RWPE2 (cell line): ENCODE measurements around the gene TRIM7.

Experiments
- ATAC-seq: fragments of 200-7000 bp; cut with Tn5 transposase; 3 replicates; pipeline ENCODE4 v1.9.1; 2021; ENCODE audit warnings: low read depth
- DNase-seq: peaks from one replicate; pipeline ENCODE4 v3.0.0-alpha.2; 2020; ENCODE audit warnings: low spot score
- H3K27ac ChIP-seq: fragments of 450-650 bp; 2 replicates; pipeline ENCODE4 v1.5.1; 2017; ENCODE audit warnings: mild to moderate bottlenecking; ENCODE audit not compliant: poor library complexity, severe bottlenecking
- H3K27me3 ChIP-seq: fragments of 250-450 bp; sonication (Bioruptor Pico); 2 replicates; pipeline ENCODE4 v1.5.1; 2021; ENCODE audit warnings: mild to moderate bottlenecking, moderate library complexity; ENCODE audit not compliant: insufficient read depth, poor library complexity, severe bottlenecking
- H3K36me3 ChIP-seq: fragments of 250-450 bp; sonication (Bioruptor Pico); 2 replicates; pipeline ENCODE4 v1.5.1; 2020; ENCODE audit warnings: low read depth, mild to moderate bottlenecking, moderate library complexity
- H3K4me1 ChIP-seq: fragments of 250-450 bp; sonication (Bioruptor Pico); 2 replicates; pipeline ENCODE4 v1.5.1; 2021; ENCODE audit warnings: mild to moderate bottlenecking, moderate library complexity; ENCODE audit not compliant: insufficient read depth, poor library complexity, severe bottlenecking
- H3K4me3 ChIP-seq: fragments of 250-450 bp; sonication (Bioruptor Pico); 2 replicates; pipeline ENCODE4 v1.5.1; 2021; ENCODE audit warnings: mild to moderate bottlenecking, moderate library complexity; ENCODE audit not compliant: severe bottlenecking
- H3K9me3 ChIP-seq: fragments of 250-450 bp; sonication (Bioruptor Pico); 2 replicates; pipeline ENCODE4 v1.5.1; 2021; ENCODE audit warnings: mild to moderate bottlenecking, moderate library complexity; ENCODE audit not compliant: severe bottlenecking
- CTCF ChIP-seq: fragments of 450-650 bp; IDR thresholded peaks from one replicate; pipeline ENCODE4 v1.5.1; 2017; ENCODE audit warnings: mild to moderate bottlenecking, moderate library complexity; ENCODE audit not compliant: poor library complexity, severe bottlenecking

TRIM7 gene

GRCh38 chr5:181239062-181239663, 34.2 kb upstream of the TRIM7 start:
- Histone ChIP-seq H3K27me3 (no peaks in the 10 kb centered on the region), H3K4me3 (no peak overlapping the region), H3K9me3 (no peaks in the 10 kb centered on the region), H3K27ac (peak overlapping the region; percentile 94), H3K36me3 (peaks cover 92% of the 10 kb centered on the region), H3K4me1 (peaks cover 10% of the 10 kb centered on the region)
- DNase-seq (no peak), ATAC-seq (no peak)
- TF ChIP-seq CTCF, result no peak

GRCh38 chr5:181237729-181238385, 32.9 kb upstream of the TRIM7 start:
- no peak for DNase-seq
- Histone ChIP-seq H3K27me3 (no peaks in the 10 kb centered on the region), H3K4me3 (no peak overlapping the region), H3K9me3 (no peaks in the 10 kb centered on the region), H3K27ac (peak overlapping the region; percentile 94), H3K36me3 (peaks cover 94% of the 10 kb centered on the region), H3K4me1 (peaks cover 10% of the 10 kb centered on the region)
- no peak for TF ChIP-seq CTCF
- ATAC-seq, result no peak

- DNase-seq (no peak), ATAC-seq (no peak)
- Histone ChIP-seq H3K4me1 (peaks cover 8% of the 10 kb centered on the region), H3K4me3 (no peak overlapping the region), H3K9me3 (no peaks in the 10 kb centered on the region), H3K27ac (peak overlapping the region; percentile 94), H3K36me3 (peaks cover 94% of the 10 kb centered on the region), H3K27me3 (no peaks in the 10 kb centered on the region)
- no peak for TF ChIP-seq CTCF
Measured at GRCh38 chr5:181236954-181237641, 32.1 kb upstream of the TRIM7 start.

- Histone ChIP-seq H3K4me3 (no peak overlapping the region), H3K27me3 (no peaks in the 10 kb centered on the region), H3K36me3 (peaks cover 94% of the 10 kb centered on the region), H3K4me1 (peaks cover 3% of the 10 kb centered on the region), H3K27ac (no peak overlapping the region), H3K9me3 (no peaks in the 10 kb centered on the region)
- DNase-seq (no peak), ATAC-seq (no peak)
- TF ChIP-seq CTCF, result no peak
Measured at GRCh38 chr5:181236471-181236870, 31.5 kb upstream of the TRIM7 start.
